Gastrocnemius medialis (tissue), 4 donors: ENCODE results near the gene LARGE1.

Experiments used
- POLR2A ChIP-seq, 2 donors: fragments of 450-650 bp; IDR thresholded peaks; one replicate each; pipeline ENCODE4 v1.6.1; 2017; ENCODE audit warnings: antibody characterized with exemption in 2 of 2, mild to moderate bottlenecking in 2 of 2, moderate library complexity in 2 of 2
- TF ChIP-seq, protein P1 (sequence below), 5 experiments: fragments of 450-650 bp in 3 of 5; fragments of 200-600 bp in 2 of 5; sonication (generic) in 2 of 5; IDR thresholded peaks in 4 of 5; conservative IDR thresholded peaks in 1 of 5; 1 replicate in 4 of 5; 2 replicates in 1 of 5; pipeline ENCODE4 v1.5.1; 2016 to 2019; ENCODE audit warnings: antibody characterized with exemption in 5 of 5, mild to moderate bottlenecking in 3 of 5, moderate library complexity in 3 of 5

DNA sequence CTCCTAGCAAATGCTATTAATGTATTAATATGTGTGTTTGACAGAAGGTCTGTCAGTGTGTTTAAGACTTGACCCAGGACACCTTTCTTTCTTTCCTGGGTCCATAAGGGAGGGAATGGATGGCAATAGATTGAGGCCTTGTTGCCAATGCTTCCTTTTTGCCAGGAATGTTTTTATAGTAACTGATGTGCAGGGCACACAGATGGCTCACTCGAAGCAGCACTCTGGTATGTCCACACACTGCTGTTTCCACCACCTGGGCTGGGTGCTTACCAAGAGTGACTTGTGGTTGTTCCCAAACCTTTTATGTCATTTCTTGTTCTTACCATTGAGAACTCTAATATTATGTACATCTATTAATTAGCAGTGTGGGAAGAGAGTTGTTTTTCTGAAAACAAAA, 465.2 kb downstream of the LARGE1 start:
- TF ChIP-seq POLR2A (IDR thresholded peaks at IDR 0.05): no peak
- TF ChIP-seq, protein P1, sequence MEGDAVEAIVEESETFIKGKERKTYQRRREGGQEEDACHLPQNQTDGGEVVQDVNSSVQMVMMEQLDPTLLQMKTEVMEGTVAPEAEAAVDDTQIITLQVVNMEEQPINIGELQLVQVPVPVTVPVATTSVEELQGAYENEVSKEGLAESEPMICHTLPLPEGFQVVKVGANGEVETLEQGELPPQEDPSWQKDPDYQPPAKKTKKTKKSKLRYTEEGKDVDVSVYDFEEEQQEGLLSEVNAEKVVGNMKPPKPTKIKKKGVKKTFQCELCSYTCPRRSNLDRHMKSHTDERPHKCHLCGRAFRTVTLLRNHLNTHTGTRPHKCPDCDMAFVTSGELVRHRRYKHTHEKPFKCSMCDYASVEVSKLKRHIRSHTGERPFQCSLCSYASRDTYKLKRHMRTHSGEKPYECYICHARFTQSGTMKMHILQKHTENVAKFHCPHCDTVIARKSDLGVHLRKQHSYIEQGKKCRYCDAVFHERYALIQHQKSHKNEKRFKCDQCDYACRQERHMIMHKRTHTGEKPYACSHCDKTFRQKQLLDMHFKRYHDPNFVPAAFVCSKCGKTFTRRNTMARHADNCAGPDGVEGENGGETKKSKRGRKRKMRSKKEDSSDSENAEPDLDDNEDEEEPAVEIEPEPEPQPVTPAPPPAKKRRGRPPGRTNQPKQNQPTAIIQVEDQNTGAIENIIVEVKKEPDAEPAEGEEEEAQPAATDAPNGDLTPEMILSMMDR (IDR thresholded peaks at IDR 0.05 in 4 of 5, conservative IDR thresholded peaks at IDR 0.05 in 1 of 5): no peak
